Calu3 (cell line): Measurements from ENCODE around the gene SGF29. TPM values are rescaled to one million over a fixed set of nuclear protein-coding genes. Genes with fewer than 3 reads are reported as not detected.

Experiments
- Bru-seq: library from RNA; stranded (reverse); fragments of 400-500 nt; gene quantifications from one replicate; lab custom pipeline; 2021; lab: Mats Ljungman, UMichigan
- BruChase-seq, 2 experiments: library from RNA; stranded (reverse); fragments of 400-500 nt; gene quantifications; one replicate each; lab custom pipeline; 2021; lab: Mats Ljungman, UMichigan
- BruUV-seq: library from RNA; stranded (reverse); fragments of 400-500 nt; replicated peaks from 2 replicates; lab custom pipeline; 2021; lab: Mats Ljungman, UMichigan
- CTCF ChIA-PET: fragments of 300-600 bp; sonication (Branson Sonifier 250); formaldehyde crosslinking; loops from one replicate; lab custom pipeline; 2022; ENCODE audit warnings: antibody characterized with exemption; lab: Charles Lee
- DNase-seq: peaks from one replicate; pipeline ENCODE4 v3.0.0; 2022
- H3K27ac Mint-ChIP-seq: one replicate; pipeline ENCODE4 v1.8.0; 2022; ENCODE audit warnings: mixed read lengths; ENCODE audit not compliant: unreplicated experiment
- H3K27me3 Mint-ChIP-seq: one replicate; pipeline ENCODE4 v1.8.0; 2022; ENCODE audit warnings: mixed read lengths; ENCODE audit not compliant: unreplicated experiment
- H3K36me3 Mint-ChIP-seq: one replicate; pipeline ENCODE4 v1.8.0; 2022; ENCODE audit warnings: mild to moderate bottlenecking, moderate library complexity, mixed read lengths; ENCODE audit not compliant: insufficient read depth, unreplicated experiment
- H3K4me1 Mint-ChIP-seq: one replicate; pipeline ENCODE4 v1.8.0; 2022; ENCODE audit warnings: mild to moderate bottlenecking, low read depth, mixed read lengths; ENCODE audit not compliant: unreplicated experiment
- H3K4me3 Mint-ChIP-seq: one replicate; pipeline ENCODE4 v1.8.0; 2022; ENCODE audit warnings: mild to moderate bottlenecking, low read depth, moderate library complexity, mixed read lengths; ENCODE audit not compliant: unreplicated experiment
- H3K9me3 Mint-ChIP-seq: one replicate; pipeline ENCODE4 v1.8.0; 2022; ENCODE audit warnings: low read depth, mixed read lengths; ENCODE audit not compliant: unreplicated experiment
- intact Hi-C: fragments of 100-400 bp; cut with micrococcal nuclease; formaldehyde crosslinking; loops from one replicate; pipeline ENCODE4 v1.10.0; 2022; ENCODE audit not compliant: unreplicated experiment
- long read RNA-seq: library from polyadenylated mRNA; stranded (forward); transcript quantifications from one replicate; pipeline ENCODE4 v2.0.0, GENCODE V29; 2022
- total RNA-seq: library from RNA; stranded (reverse); gene quantifications from 2 replicates; pipeline ENCODE4 v1.2.3, GENCODE V29; 2022
- TF ChIP-seq, protein P1 (sequence below): fragments of 200-600 bp; IDR thresholded peaks from one replicate; pipeline ENCODE4 v1.8.0; 2022; ENCODE audit warnings: antibody characterized with exemption; ENCODE audit not compliant: unreplicated experiment

SGF29 gene
- total RNA-seq, result 27.9 and 31.0 TPM in 2 replicates
- Bru-seq, nascent RNA, result percentile 61 among the genes with signal in this experiment
- BruChase-seq, experiment 1, labeled RNA remaining after a 6-hour chase, result percentile 56 among the genes with signal in this experiment
- BruChase-seq, experiment 2, labeled RNA remaining after a 2-hour chase, result percentile 50 among the genes with signal in this experiment
- long read RNA-seq, transcript SGF29-201 (10 exons, 1,153 nt), result major isoform, 27 of 37 reads
- long read RNA-seq, partial matches to known transcripts, result 5 of 37 reads
- long read RNA-seq, other reads (novel, unspliced or antisense), result 4 of 37 reads

DNA sequence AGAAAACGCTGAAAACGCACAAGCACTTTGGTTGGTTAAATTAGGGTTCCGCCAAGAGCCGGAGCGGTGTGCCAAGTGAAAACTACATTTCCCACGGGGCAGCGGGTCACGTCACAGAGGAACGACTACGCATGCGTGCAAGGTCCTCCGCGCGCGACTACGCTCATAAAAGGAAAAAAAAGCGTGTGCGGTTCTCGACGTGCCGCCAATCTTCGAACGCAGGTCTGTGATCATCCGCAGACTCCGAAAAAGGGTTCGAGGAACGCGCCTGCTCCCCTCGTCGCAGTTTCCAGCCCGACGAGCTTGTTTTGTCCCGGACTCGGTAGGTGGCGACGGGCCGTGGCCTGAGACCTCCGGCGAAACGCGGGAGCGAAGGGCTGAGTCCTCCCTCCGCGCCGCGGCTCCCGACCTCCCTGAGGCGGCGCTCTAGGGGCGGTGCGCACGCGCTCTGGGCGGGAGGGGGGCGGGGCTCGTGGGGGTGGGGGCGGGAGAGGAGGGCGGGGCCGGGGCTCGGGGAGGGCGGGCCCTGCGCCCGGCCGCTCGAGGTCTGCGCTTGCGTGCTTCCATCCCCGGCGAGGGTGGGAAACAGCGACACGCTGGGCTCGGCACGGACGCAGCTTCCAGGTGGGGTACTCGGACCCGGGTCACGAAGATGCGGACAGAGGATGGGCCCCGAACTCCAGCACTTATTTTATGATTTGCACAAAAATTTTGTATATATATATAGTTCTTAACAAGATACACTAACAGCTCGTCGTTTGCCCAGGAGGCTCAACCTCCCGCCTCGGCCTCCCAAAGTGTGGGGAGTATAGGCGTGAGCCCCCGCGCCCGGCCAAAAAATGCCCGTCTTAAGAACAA lies at the start of gene SGF29:
Gene SGF29, plus strand, starts transcription at position 145 of the 858 bp plus-strand sequence. CDS start 27,150 bp downstream, outside the sequence.
- CTCF ChIA-PET, result interaction anchor here (0.6 kb wide), 2 partner anchors 340 to 464 kb away, joined by 4 read pairs; no protein-coding TSS in a partner anchor
- BruUV-seq, result TSS peak; percentile 100
- no peaks in the 10 kb centered on the region for H3K27me3 Mint-ChIP-seq
- peaks cover 11% of the 10 kb centered on the region for H3K4me1 Mint-ChIP-seq
- peak within 1 kb of the TSS; percentile 90 for H3K27ac Mint-ChIP-seq
- H3K9me3 Mint-ChIP-seq, result no peaks in the 10 kb centered on the region
- H3K4me3 Mint-ChIP-seq, result peak within 1 kb of the TSS; percentile 97
- DNase-seq, result peak; percentile 93
- H3K36me3 Mint-ChIP-seq, result peaks cover 41% of the 10 kb centered on the region
- TF ChIP-seq, protein P1, sequence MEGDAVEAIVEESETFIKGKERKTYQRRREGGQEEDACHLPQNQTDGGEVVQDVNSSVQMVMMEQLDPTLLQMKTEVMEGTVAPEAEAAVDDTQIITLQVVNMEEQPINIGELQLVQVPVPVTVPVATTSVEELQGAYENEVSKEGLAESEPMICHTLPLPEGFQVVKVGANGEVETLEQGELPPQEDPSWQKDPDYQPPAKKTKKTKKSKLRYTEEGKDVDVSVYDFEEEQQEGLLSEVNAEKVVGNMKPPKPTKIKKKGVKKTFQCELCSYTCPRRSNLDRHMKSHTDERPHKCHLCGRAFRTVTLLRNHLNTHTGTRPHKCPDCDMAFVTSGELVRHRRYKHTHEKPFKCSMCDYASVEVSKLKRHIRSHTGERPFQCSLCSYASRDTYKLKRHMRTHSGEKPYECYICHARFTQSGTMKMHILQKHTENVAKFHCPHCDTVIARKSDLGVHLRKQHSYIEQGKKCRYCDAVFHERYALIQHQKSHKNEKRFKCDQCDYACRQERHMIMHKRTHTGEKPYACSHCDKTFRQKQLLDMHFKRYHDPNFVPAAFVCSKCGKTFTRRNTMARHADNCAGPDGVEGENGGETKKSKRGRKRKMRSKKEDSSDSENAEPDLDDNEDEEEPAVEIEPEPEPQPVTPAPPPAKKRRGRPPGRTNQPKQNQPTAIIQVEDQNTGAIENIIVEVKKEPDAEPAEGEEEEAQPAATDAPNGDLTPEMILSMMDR, result no peak
- intact Hi-C loops, result no loop called here

DNA sequence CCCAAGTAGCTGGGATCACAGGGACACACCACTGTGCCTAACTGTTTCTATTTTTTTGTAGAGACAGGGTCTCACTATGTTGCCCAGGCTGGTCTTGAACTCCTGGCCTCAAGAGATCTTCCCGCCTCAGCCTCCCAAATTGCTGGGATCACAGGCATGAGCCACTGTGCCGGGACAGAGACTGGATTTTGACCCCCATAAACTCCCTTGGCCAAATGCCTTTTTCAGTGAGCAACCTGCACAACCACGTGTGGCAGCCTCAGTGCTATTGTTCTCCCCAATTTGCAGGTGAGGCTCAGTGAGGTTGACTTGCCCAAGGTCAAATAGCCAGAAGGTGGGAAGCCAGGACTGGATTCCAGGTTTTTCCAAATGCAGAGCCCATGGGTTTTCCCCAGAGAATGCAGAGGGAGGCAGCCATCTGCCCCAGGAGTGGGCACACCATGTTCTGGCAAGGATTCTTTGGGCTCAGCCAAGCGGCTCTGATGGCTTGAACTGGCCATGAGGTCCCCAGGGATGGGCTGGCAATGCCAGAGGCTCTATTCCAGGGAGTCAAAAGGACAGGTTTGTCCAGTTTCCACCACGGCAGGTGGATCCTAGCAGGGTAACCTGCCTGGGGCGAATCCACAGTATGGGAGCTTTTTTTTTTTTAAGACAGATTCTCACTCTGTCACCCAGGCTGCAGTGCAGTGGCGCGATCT lies 48.9 kb upstream of the SGF29 start:
- H3K27me3 Mint-ChIP-seq, result peaks cover 20% of the 10 kb centered on the region
- no peak overlapping the region for H3K27ac Mint-ChIP-seq
- CTCF ChIA-PET, result no interaction called here
- no TSS peak for BruUV-seq
- TF ChIP-seq, protein P1, result no peak
- intact Hi-C loops, result no loop called here
- H3K36me3 Mint-ChIP-seq, result no peaks in the 10 kb centered on the region
- peak; percentile 41 for DNase-seq
- no peaks in the 10 kb centered on the region for H3K4me1 Mint-ChIP-seq
- no peak overlapping the region for H3K4me3 Mint-ChIP-seq
- H3K9me3 Mint-ChIP-seq, result no peaks in the 10 kb centered on the region

DNA sequence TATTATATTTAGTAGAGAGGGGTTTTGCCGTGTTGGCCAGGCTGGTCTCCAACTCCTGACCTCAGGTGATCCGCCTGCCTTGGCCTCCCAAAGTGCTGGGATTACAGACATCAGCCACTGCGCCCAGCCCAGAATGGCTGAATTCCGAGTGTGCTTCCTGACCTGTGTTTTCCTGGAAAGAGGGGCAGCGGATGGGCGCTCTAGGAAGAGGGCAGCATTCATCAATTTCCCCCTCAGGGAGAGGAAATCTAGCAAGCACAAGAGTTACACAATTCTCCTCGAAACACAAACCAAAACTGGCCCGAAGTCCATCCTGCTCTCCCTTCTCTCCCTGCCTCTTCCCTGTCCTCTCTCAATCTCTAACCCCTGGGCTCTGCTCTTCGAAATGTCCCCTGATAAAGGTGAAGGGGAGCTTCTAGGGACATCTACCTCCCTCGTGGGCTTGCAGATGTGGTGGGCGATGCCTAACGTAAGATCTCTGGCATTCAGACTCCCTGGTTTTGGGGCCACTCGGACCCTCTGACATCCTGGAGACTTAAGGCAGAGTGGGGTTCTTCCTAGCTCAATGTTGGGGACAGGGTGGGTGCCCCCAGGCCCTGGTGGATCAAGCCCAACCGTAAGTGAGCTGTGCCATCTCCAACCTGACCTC lies 48.1 kb upstream of the SGF29 start:
- no peak overlapping the region for H3K27ac Mint-ChIP-seq

More for the DNA sequence above, 48.1 kb upstream of the SGF29 start:
- no peak for DNase-seq
- Mint-ChIP-seq H3K4me3 (no peak overlapping the region), H3K36me3 (peaks cover 3% of the 10 kb centered on the region), H3K27me3 (peaks cover 20% of the 10 kb centered on the region), H3K9me3 (no peaks in the 10 kb centered on the region), H3K4me1 (no peaks in the 10 kb centered on the region)
- BruUV-seq, result no TSS peak
- CTCF ChIA-PET, result no interaction called here
- intact Hi-C loops, result no loop called here
- TF ChIP-seq, protein P1, result no peak
